Measurements from ENCODE around the gene MRPS14.
A peak's percentile ranks its signal among the peaks of the same experiment; 100 is the strongest.
"Not testable (repeated sequence)": the region's sequence is repeated elsewhere in the genome, so short reads cannot be mapped to it uniquely, and the experiment has no call there.

MRPS14 gene

GRCh38 chr1:175023922-175024242 lies 657 bp upstream of the MRPS14 start:
- not testable (repeated sequence) for DNase-seq

GRCh38 chr1:175019524-175019923 lies 3.7 kb downstream of the MRPS14 start:
- DNase-seq: no peak

GRCh38 chr1:175015243-175015642 lies 8.0 kb downstream of the MRPS14 start:
- DNase-seq: no peak

GRCh38 chr1:175013445-175013844 lies 9.8 kb downstream of the MRPS14 start:
- DNase-seq: no peak

GRCh38 chr1:175009532-175009931 lies 13.7 kb downstream of the MRPS14 start:
- DNase-seq: no peak

- no peak for DNase-seq
These were observed 18.0 kb downstream of the MRPS14 start for GRCh38 chr1:175005085-175005783.

- DNase-seq: no peak
These were observed 19.7 kb downstream of the MRPS14 start for GRCh38 chr1:175003521-175003920.

DNA sequence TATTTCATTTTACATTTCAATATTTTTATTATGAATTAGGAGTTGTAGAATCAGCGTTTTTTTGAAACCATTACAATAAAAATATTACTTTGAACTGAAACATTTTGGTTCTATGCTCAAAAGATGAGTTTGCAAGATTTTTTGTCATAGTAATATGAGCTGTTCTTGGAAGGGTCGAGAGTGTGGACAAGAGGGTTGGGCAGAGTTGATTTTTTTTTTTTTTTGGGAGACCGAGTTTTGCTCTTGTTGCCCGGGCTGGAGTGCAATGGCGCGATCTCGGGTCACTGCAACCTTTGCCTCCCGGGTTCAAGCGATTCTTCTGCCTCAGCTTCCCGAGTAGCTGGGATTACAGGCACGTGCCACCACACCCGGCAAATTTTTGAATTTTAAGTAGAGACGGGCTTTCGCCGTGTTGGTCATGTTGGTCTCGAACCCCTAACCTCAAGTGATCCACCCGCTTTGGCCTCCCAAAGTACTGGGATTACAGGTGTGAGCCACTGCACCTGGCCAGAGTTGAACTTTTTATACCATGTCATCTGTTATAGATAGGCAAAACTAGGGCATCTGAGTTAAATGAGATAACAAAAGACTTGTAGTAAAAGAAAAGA lies 20.2 kb downstream of the MRPS14 start:
- no peak for DNase-seq

GRCh38 chr1:175000697-175001187 lies 22.5 kb downstream of the MRPS14 start:
- no peak for DNase-seq

- peak in 31 of 58 donors; percentile 46 to 79 (median 64) for DNase-seq
These were observed 23.1 kb downstream of the MRPS14 start, which contains the start of gene CACYBP for GRCh38 chr1:174999936-175000696. TSS of gene CACYBP (plus strand) at chr1:174999947. CDS start at chr1:175000181, 234 bp downstream.

GRCh38 chr1:174999216-174999935 lies 23.8 kb downstream of the MRPS14 start:
- DNase-seq: peak; percentile 93 to 100 (median 98)

DNA sequence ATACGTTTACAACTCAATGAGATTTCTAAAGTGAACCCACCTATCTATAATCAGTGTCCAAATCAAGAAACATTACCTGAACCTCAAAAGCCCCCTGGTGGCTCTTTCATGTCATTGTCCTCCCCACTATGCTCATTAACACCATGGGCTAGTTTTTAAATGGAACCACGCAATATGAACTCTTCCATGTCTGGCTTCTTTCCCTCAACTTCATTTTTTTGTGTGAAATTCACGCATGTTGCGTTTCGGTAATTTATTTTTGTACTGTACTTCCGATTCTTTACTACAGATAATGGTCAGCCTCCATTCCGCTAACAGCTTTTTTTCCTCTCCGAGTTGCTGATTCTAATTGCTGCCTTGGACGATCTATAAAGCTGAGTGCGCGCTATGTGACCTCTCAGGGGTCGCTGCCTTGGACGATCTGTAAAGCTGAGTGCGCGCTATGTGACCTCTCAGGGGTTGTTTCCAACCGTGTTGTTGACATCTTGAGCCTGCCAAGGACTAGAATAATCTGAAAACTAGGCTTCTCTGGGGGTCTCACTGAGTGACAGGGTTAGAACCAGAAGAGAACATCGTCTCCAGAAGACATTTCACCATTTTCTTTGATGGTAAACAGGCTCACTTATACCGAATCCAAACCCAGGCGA lies 24.5 kb downstream of the MRPS14 start:
- DNase-seq: peak in 10 of 58 donors; percentile 12 to 49 (median 22)

- DNase-seq: no peak
These were observed 26.2 kb downstream of the MRPS14 start for GRCh38 chr1:174997041-174997440.

DNA sequence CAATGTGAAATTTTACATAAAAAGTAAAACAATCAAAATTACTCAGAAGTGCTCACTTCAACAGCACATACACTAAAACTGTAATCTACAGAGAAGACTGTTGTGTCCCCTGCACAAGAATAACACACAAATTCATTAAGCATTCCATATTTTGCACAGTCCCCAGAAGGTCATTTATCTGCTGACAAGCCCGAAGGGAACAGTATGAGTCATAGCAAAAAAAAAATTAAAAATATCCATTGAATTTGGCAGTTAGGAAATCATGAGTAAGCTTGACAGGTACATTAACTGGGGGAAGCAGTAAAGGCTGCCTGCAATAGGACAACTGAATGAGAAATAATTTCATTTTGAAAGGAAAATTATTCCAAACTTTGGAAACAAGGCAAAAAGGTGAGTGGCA lies 26.7 kb downstream of the MRPS14 start:
- no peak for DNase-seq

- no peak for DNase-seq
These were observed 27.3 kb downstream of the MRPS14 start for GRCh38 chr1:174995916-174996315.

DNA sequence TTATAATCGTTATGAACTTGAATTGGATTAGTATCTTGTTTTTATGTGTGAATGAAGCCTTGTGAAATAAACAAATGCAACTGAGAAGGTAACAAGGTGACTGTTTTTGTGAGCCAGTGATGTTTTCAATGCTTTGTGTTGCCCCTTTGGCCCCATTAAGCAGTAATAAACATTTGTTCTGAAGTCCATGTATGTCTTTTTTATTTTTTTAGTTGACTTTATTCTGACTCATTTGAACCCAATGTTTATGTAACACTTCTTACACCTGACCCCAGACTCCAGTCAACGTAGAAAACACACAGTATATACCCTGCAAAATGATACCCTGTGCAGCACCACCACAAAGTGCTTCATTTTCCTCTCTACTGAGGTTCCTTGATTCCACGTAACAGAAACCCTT lies 28.1 kb downstream of the MRPS14 start:
- no peak for DNase-seq

DNA sequence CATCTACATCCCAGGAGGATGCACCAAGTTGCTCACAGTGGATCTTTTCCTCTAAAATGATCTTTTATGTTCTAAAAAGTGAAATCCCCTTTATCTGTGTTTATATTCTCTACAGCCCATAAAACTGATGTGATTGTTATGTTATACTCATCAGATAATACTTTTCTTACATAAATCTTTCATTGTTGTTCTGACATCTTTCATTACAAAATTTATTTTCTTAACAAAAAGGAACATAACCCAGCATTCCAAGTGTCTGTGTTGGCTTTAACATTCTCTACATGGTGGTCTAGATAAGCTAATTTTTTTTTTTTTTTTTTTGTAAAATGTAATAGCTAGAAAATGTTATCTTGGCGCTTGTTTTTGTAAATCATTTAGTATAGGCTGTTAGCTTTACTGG lies 31.8 kb downstream of the MRPS14 start:
- no peak for DNase-seq

DNA sequence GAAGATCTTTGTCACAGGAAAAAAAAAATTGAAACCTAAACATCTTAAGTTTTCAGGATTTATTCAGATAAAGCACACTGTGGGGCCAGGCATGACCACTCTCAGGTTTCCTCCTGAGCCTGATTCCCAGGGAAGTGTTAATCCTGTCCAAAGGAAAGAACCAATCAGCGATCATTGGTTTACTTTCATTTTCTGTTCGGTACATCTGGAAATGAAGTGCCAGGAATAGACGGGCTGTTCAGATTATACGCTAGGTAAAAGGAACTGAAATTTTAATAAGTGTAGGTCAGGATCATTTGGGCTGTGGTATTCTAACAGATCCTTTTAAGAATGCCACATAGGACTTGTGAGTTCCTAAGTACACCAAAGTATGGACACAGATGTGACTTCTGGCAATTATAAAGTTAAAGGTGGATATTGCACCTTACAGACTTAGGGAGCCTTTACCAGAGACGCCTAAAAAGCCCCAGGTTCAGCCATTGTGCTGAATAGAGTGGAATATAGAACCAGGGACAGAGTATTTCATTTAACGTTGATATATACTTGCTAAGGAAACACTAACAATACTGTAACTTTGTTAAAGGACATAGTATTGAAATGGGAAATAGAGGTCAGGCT lies 32.7 kb downstream of the MRPS14 start:
- DNase-seq: peak in 2 of 58 donors; percentile 35 to 54

DNA sequence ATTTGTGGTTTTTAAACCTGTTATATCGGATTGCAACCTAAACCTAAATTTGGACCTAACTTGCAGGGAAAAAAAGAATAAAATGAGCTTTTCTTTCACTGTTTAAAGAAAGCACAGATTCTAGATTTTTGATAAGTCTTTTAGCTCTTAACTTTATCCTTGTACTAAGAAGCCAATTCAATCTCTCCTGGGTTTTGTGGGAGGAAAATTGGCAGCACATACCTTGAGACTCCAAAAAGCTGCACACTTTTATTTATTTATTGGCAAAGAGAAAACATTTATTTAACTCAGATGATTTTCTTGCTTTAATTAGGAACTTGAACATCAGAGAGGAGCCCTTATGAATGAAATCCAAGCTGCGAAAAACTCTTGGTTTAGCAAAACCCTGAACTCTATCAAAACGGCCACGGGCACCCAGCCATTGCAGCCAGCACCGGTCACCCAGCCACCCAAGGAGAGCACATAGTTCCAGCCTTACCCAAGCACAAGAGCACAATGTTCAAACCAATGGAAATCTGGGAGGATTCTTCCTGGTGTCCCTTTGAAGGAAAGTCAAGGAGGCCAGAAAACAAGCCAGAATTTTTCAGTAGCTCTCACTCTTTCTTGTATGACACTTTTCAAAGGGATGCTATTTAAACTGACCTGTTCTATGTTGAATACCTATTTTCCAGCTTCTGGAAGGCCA lies 33.5 kb downstream of the MRPS14 start:
- peak in 1 of 58 donors; percentile 8 for DNase-seq

- DNase-seq: no peak
These were observed 34.2 kb downstream of the MRPS14 start for GRCh38 chr1:174988986-174989385.

Data from anterior cingulate cortex (tissue), 58 donors.